Measurements from ENCODE around the gene LRRC10B.

GRCh38 chr11:61498767-61499341 is 9.7 kb upstream of the LRRC10B start:
- TF ChIP-seq CTCF (IDR thresholded peaks at IDR 0.05) = no peak
- TF ChIP-seq POLR2A (IDR thresholded peaks at IDR 0.05) = no peak
